Sigmoid colon (tissue), 4 donors: ENCODE results near the gene KLHL40.

Source experiments
- CTCF ChIP-seq, 4 experiments: fragments of 450-650 bp in 3 of 4; fragments of 200-600 bp in 1 of 4; IDR thresholded peaks; one replicate each; pipeline ENCODE4 v1.5.1; 2016 to 2019; ENCODE audit warnings: antibody characterized with exemption in 4 of 4, mild to moderate bottlenecking in 3 of 4, moderate library complexity in 2 of 4
- EP300 ChIP-seq, 4 donors: sonication (generic); formaldehyde crosslinking; IDR thresholded peaks; one replicate each; pipeline ENCODE4 v1.6.1; 2017; ENCODE audit warnings: antibody characterized with exemption in 4 of 4
- POLR2A ChIP-seq, 2 donors: fragments of 450-650 bp; IDR thresholded peaks; one replicate each; pipeline ENCODE4 v1.6.1; 2016; ENCODE audit warnings: antibody characterized with exemption in 2 of 2, mild to moderate bottlenecking in 2 of 2, moderate library complexity in 2 of 2
- POLR2AphosphoS5 ChIP-seq, 4 donors: sonication (generic); formaldehyde crosslinking; IDR thresholded peaks; one replicate each; pipeline ENCODE4 v1.6.1; 2017; ENCODE audit warnings: antibody characterized with exemption in 4 of 4

DNA sequence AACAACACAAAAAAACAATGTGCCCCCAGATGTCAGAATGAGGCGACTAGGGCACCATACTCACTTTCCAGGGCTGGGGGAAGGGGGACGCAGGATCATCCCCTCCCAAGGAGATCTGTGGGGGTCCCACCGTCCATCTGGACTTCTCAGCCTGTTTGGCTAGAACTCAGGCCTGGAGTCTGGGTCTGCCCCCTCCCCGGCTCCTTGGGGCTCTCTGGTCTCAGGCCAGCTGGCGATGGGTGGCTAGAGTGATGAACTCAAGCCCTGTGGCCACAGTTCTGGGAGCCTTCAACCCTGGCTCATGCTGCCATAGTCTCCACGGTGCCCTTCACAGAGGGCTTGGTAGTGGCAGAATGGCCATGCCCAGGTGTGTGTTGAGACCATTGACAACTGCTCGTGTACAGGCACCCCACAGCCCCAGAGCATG lies 18.2 kb upstream of the KLHL40 start:
- no peak for TF ChIP-seq POLR2A (IDR thresholded peaks at IDR 0.05)
- TF ChIP-seq CTCF (IDR thresholded peaks at IDR 0.05), result no peak
- TF ChIP-seq EP300 (IDR thresholded peaks at IDR 0.05), result no peak
- TF ChIP-seq POLR2AphosphoS5 (IDR thresholded peaks at IDR 0.05), result no peak
